Left hindlimb (tissue), 1 donor: Measurements from ENCODE around the gene ZFAND3.
"Not testable (repeated sequence)": the region's sequence is repeated elsewhere in the genome, so short reads cannot be mapped to it uniquely, and the experiment has no call there.

Source experiments
- DNase-seq: peaks from one replicate; pipeline ENCODE4 v3.0.0-alpha.2; 2018

ZFAND3 gene

DNA sequence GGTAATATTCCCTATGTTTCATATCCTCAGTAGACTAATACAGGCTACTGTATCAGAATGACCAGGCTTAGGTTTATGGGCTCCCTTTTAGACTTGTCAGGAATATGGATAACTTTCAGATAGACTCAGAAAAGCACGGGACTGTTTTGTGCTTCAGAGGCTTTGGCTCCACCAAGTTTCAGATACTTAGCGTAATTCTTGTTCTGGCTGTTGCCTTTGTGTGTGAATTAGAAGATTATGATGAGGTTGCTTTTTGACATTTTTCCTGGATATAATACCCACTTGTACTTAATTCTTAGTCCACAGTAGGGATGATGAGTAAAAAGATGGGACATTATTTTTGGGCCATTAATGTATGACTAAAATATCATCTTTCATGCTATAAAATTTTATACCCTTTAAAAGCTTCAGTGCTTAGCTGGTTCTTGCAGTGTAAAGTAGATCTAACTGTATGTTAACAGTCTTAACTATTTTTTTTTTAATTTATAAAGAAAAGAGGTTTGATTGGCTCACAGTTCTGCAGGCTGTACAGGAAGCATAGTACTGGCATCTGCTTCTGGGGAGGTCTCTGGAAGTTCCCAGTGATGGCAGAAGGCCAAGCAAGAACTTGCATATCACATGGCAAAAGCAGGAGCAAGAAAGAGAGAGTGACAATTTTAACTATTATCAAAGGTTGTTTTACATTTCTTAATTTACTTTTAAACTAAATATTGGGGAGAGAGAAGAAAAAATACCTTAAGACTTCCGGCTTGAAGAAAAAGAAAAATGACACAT is 120.7 kb downstream of the ZFAND3 start:
- DNase-seq, result peak; percentile 29

DNA sequence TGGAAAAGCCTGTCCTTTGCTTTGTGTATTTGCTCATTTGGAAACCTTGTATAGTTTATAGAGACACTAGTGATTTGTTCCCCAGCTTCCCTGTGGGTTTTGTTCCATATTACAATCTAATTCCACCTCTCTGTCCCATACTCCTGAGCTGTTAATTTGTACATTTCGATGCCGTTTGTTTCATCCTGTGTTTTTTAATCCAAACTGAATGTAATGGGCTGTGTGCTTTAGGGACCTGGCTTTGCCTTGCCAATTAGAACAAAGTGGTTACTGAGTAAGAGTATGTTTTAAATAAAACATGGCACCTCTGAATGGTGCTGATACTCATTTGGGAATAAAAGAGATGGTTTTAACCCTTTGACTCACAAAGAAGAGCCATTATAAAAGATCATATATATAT is 122.3 kb downstream of the ZFAND3 start:
- no peak for DNase-seq

DNA sequence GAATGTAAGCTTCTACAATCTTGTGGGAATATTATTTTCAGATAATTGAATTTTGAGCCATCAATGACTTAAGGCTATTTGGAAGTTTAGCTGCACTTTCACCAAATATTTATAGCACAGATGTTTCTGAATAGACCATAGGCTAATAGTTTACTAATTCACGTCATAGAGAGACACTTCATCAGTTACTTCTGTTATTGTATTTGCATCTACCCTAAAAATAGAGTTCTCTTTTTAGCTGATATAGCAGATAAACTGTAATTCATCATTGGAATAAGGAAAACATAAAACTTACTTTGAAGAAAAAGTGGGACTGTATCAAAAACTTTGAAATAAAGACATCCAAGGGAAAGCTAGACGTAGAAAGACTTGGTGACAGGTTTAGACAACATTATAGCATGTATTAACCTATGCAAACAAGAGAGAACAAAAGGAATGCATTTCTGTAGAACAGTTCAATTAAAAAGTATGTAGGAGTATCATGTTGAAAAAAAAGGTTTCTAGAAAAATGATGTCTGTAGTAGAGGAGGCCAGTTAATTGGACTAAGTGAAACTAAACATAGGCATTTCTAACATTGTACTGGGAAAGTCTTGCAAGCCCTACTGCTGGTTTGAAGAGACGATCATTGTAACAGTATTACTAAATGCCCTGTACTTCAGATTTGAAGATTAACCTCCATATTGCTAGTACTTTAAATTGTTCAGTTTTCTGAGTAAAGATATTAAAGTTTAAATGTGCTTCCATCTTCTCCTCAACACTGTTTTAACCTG is 123.3 kb downstream of the ZFAND3 start:
- DNase-seq, result no peak

DNA sequence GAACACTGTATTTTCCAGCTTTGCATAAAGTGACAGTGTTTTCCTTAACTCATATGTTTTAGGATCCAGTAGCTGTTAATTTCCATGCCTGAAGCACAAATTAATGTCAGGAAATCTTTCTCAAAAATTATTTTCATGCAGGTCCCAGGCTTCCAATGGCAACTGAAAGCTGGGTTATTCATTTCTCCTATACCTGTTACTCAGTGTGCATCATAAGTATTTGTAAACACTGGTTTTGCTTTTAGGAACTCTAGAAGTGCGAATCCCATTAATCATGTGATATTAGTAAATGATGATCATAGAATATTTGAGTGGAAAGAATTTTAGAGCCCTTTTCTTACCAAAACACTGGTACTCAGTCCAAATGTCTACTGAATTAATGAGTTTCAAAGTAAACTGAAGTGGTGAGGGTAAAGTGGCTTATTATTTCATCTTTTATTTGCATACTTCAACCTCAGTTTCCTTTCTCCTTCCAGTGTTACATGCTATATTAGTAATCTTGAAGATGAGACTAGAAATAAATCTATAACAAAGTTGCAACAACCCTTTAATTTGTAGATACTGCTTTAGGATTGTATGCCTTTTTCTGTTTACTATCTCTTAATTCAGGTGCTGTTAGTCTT is 124.0 kb downstream of the ZFAND3 start:
- DNase-seq, result no peak

DNA sequence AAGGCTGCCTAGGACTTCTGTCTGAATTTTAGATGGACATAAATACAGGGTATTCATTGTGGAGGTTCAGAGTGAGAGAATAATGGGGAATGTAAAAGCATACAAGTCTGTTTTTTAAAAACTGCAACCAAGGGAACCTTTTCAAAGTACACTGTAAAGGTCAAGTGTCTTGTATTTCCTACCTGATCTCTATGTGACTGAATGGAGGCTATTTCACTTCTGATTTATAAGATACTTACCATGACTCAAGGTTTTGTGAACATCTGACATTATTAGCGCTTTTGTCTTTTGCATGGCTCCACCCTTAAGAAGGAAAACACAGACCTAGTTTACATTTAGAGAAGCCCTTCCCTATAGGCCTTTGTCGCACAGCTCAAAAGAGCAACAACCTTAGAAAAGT is 126.5 kb downstream of the ZFAND3 start:
- no peak for DNase-seq

DNA sequence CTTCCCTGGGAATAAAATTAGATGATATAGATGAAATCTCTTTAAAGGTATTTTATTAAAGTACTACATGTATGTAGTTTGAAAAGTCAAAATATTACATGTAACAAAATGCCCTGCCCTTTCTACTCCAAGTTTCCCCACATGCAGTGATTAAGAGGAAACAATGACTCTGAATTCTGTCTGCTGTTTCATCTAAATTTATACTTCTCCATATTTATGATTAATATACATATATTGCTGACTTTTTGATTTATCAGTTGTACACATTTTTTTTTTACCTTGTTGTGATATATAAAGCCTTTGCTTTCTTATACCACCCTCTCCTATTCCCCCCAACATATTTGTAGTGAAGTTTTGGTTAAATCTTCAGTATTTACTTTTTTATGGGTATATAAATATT is 127.9 kb downstream of the ZFAND3 start:
- no peak for DNase-seq

DNA sequence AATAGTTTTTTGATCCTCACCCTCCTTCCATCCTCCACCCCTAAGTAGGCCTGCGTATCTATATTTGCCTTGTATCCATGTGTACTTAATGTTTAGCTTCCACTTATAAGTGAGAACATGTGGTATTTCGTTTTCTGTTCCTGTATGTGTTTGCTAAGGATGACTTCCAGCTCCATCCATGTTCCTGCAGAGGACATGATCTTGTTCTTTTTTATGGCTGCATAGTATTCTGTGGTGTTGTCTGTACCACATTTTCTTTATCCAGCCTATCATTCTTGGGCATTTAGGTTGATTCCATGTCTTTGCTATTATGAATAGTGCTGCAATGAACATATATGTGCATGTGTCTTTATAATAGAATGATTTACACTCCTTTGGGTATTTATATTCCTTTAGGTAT is 129.1 kb downstream of the ZFAND3 start:
- not testable (repeated sequence) for DNase-seq

DNA sequence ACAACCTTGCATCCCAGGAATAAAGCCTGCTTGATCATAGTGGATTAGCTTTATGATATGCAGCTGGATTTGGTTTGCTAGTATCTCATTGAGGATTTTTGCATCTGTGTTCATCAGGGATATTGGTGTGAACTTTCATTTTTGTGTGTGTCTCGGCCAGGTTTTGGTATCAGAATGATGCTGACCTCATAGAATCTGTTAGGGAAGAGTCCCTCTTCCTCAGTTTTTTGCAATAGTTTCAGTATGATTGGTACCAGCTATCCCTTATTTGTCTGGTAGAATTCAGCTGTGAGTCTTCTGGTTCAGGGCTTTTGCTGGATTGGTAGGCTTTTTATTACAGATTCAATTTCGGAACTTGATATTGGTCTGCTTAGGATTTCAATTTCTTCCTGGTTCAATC is 132.5 kb downstream of the ZFAND3 start:
- no peak for DNase-seq

DNA sequence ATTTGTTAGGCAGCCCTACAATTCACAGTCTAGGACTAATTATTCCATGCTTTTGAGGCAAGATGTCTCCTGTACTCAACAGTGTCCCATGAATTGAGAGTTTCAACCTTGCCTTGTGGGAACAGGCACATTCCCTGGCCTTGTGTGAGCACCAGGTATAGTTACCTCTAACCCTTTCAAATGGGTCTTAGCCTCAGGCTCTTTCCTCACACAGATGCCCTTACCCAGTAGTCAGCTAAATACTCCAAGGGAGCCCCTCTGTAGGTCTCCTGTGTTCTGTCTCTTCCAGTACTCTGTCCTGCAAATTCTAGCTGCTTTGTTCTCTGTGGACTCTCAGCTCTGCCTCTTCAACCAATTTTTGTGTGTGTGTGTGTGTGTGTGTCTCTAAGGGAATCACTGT is 135.3 kb downstream of the ZFAND3 start:
- no peak for DNase-seq

DNA sequence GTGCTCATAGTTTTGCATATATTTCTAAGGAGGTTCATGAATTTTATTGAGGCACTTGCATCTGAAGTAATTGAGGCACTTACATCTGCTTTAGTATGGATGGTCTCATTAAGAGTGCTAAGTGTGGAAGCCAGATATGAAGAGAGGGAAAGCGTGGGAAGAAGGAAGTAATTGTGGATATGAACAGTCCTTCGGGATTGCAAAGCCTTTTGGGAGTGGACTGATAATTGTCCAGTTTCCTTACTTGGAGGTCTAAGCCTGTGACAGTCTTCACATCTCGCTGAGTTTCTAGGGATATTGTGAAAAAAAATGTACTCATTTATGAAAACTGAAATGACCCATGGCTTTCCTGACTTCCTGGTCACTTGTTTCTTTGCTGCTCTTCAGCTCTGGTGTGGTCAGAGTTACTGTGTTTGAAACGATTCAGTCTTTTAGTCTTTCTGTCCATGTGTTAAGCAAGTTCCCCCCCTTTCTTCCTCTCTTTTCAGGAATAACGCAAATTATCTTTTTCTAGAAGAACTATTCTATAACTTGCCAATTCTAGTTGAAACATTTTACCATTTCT is 137.3 kb downstream of the ZFAND3 start:
- DNase-seq, result no peak

DNA sequence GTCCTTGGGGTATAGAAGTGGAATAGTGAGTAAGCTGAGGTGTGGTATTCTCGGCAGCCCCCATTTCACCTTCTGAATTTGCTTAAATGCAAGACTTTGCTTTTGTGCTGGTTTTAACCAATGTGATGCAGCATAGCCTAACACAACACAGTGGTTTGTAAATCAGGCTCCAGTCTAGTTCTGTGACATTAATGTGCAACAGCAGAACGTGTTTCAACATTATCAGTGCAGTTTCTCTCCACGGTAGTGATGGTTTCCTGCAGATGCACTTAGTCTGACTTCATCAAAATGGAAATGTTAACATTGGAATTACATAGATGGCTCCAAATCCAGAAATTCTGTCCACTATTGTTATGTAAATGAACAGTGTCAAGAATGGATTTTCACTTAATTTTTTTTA is 139.5 kb downstream of the ZFAND3 start:
- no peak for DNase-seq

DNA sequence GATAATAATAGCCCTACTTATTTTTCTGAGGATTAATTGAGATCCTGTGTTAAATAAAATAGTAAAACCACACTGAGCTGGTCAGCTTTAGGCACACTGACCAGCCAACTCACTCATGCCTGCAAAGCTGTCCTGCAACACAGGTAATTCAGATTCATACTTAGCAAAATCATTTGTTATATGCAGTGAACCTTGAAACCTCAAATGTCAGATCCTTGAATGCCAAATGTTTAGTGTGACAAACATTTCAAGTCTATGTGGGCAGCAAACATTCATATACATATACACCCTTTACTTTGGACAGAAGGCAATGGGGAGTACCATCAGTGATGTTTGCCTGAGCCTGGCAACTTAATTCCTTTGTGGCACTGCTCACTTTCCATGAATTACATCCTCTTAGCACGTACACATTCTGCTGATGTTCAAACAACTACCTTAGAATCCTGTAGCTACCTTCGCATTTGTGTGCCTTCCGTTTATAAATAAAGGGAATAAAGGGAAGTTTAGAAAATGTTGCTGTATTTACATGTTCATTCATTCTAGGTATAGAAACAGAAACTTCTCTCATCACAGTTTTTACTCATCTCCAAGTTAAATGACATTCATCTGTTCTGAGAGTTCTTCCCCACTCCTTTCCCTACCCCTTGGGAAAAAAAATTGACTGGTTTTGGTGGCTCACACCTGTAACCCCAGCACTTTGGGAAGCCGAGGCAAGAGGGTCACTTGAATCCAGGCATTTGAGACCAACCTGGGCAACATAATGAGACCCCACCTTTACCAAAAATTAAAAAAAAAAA is 140.8 kb downstream of the ZFAND3 start:
- DNase-seq, result no peak

DNA sequence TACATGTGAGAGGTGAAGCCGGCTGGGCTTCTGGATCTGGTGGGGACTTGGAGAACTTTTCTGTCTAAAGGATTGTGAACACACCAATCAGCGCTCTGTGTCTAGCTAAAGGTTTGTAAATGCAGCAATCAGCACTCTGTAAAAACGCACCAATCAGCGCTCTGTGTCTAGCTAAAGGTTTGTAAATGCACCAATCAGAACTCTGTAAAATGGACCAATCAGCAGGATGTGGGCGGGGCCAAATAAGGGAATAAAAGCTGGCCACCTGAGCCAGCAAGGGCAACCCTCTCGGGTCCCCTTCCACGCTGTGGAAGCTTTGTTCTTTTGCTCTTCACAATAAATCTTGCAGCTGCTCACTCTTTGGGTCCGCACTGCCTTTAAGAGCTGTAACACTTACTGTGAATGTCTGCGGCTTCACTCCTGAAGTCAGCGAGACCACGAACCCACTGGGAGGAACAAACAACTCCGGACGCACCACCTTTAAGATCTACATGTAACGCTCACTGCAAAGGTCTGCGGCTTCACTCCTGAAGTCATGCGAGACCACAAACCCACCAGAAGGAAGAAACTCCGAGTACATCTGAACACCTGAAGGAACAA is 143.1 kb downstream of the ZFAND3 start:
- DNase-seq, result not testable (repeated sequence)

DNA sequence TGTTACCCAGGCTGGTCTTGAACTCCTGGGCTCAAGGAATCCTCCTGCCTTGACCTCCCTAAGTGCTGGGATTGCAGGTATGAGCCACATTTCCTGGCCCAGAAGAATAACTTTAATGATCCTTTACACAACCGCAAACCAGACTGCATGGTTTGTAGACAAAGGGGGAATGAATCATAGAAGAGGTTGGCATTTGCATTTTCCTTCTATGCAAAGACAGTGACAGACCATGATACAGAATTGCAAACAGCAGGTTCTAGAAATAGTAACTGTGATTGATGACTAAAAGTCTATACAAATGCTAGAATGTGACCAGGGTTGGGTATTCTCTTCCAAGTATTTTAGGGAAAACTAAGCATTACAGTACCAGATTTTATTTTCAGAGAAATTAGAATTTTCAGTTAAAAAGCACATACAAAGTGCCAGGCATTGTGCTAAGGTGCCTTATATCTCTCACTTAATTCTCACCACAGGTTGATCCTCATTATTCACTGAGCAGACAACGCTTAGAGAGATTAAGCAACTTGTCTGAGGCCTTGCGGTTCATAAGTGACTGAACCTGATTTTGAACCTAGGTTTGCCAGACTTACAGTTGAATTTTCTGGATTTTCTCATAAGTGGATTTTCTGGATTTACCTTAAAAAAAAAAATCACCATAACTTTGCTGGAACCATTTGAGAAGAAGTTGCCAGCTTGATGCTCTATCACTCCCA is 146.6 kb downstream of the ZFAND3 start:
- no peak for DNase-seq

DNA sequence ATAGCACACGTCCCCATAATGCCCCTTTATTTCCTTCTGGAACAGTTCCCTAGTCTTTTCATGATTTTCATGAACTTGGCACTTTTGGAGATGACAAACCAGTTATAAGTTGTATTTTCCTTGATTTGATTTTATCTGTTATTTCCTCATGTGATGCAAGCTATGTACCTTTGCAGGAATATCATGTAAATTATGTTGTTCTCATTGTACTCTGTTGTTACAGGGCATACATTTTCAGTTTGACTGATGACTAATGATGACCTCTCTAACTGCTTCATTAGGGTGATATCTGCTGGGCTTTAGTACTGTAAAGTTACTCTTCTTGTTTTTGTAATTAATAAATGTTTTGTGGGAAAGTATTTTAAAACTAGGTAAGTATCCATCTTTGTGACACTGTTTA is 147.3 kb downstream of the ZFAND3 start:
- no peak for DNase-seq

DNA sequence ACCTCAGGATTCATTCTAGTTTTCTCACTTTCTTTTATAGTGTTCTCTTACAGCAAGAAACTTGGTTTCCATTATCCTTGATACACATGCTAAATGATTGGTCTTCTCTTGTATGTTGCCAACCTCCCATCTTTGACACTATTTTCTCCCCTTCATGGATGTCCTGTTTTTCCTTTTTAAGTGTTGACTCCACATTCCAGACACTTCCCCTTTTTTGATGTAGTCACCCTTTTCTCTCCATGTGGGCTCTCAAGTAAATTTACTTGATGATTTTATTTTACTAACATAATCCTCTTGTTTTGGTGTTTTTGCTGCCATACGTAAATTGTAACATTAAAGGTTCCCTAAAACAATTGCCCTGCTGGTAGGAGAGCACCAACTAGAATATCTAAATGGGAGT is 148.1 kb downstream of the ZFAND3 start:
- DNase-seq, result no peak

DNA sequence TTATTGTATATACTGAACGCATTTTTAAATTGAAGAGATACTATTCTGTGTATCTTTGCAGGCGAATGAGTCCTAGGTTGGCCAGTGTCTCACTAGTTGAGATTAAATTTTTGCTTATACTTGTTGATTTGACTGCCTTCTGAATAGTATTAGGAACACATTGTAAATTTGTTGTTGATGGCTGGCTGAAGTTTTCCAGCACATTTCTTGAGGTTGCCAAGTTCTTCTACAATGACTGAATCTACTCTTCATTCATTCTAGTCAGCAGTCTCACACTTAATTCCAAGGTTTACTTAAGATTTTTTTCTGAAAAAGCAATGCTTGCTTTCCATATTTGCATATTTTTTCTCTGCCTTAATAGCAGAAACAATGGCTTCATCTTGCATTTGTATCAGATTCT is 151.7 kb downstream of the ZFAND3 start:
- DNase-seq, result no peak

DNA sequence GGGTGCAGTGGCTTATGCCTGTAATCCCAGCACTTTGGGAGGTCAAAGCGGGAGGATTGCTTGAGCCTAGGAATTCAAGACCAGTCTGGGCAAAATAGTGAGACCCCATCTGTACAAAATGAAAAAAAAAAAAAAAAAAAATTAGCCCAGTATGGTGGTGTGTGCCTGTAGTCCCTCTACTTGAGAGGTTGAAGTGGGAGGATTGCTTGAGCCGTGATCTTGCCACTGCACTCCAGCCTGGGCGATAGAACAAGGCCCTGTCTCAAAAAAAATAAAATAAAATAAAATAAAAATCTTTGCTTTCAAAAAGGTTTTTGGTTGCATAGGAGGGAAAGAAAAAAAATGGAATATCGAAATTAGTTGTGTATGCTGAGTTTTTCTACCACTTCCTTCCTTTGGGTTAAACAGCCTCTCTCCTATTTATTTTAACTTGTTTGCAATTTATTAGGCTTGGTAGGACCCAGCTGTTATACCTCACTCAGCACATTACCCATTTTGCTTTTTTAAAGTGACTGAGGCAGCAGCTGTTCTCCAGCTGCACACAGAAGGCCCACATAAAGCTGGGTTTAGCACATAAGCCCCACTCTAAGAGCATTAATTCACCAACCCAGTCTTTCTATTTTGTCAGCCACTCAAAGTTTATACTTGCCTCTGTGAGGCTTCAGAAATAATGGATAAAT is 152.3 kb downstream of the ZFAND3 start:
- DNase-seq, result no peak

DNA sequence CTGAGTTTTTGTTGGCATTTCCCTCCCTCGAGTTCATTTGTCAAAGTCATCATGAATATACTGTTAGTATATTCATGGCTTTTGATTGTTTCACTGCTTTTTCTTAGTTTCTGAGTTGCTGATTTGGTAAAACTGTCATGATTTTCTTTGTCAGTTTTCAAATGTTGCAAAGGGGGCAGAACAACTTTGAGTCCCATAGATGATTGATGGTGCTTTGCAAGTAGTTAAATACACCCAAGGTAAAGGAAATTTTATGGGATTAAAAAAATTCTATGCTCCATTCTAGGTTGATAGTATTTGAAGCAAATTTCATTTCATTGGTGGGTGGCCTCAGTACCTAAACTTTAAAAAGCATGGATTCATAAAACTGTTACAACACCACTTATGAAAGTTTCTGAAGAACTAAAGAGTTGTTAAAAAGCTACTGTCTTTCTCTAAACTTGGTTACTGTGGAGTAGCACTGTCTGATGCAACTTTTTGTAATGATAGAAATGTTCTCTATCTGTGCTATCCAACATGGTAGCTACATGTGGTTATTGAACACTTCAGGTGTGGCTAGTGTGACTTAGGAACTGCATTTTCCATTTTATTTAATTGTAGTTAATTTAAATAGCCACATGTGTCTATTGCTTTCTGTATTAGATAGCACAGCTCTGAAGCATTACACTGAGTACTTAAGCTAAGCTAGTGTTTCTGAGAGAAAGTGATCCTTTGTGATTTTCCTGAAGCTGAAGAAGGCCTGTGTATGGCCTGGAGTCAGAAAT is 153.6 kb downstream of the ZFAND3 start:
- DNase-seq, result no peak

DNA sequence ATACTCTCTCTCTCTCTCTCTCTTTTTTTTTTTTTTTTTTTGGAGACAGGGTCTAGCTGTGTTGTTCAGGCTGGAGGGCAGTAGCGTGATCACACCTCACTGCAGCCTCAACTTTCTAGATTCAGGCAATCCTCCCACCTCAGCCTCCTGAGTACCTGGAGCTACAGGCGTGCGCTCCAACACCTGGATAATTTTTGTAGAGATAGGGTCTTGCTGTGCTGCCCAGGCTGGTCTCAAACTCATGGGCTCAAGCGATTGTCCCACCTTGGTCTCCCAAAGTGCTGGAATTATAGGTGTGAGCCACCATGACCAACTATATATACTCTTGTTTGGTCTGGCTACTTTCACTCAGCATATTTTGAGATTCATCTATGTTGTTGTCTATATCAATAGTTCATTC is 154.9 kb downstream of the ZFAND3 start:
- no peak for DNase-seq
